MCF 10A (cell line): ENCODE measurements around the gene RAI1. TPM values are rescaled to one million over a fixed set of nuclear protein-coding genes. Genes with fewer than 3 reads are reported as not detected.

Experiments
- BruUV-seq: library from RNA; stranded (reverse); fragments of 400-500 nt; replicated peaks from 2 replicates; lab custom pipeline; 2021; lab: Mats Ljungman, UMichigan
- CTCF ChIA-PET: fragments of 300-600 bp; sonication (Branson Sonifier 250); formaldehyde crosslinking; extraction: SDS; loops from one replicate; lab custom pipeline; 2021; ENCODE audit warnings: antibody characterized with exemption, inconsistent platforms; lab: Yijun Ruan, JAX
- POLR2A ChIA-PET: fragments of 300-600, 350-650 bp; sonication (Branson Sonifier 250); formaldehyde crosslinking; extraction: SDS; loops from one replicate; lab custom pipeline; 2020; ENCODE audit warnings: antibody characterized with exemption, inconsistent platforms; lab: Yijun Ruan, JAX
- DNase-seq: peaks from one replicate; pipeline ENCODE4 v3.0.0-alpha.2; 2018; ENCODE audit not compliant: unreplicated experiment
- H3K27ac Mint-ChIP-seq: one replicate; pipeline ENCODE4 v1.8.0; 2022; ENCODE audit warnings: mild to moderate bottlenecking, low read depth, mixed read lengths; ENCODE audit not compliant: unreplicated experiment
- H3K27me3 Mint-ChIP-seq: one replicate; pipeline ENCODE4 v1.8.0; 2022; ENCODE audit warnings: mixed read lengths; ENCODE audit not compliant: insufficient read depth, unreplicated experiment
- H3K36me3 Mint-ChIP-seq: one replicate; pipeline ENCODE4 v1.8.0; 2022; ENCODE audit warnings: mild to moderate bottlenecking, moderate library complexity, mixed read lengths; ENCODE audit not compliant: insufficient read depth, unreplicated experiment
- H3K4me1 Mint-ChIP-seq: one replicate; pipeline ENCODE4 v1.8.0; 2022; ENCODE audit warnings: mixed read lengths; ENCODE audit not compliant: insufficient read depth, unreplicated experiment
- H3K4me3 Mint-ChIP-seq: one replicate; pipeline ENCODE4 v1.8.0; 2022; ENCODE audit warnings: mild to moderate bottlenecking, moderate library complexity, mixed read lengths; ENCODE audit not compliant: unreplicated experiment
- H3K9me3 Mint-ChIP-seq: one replicate; pipeline ENCODE4 v1.8.0; 2022; ENCODE audit warnings: mixed read lengths; ENCODE audit not compliant: unreplicated experiment
- intact Hi-C: fragments of 100-400 bp; cut with micrococcal nuclease; formaldehyde crosslinking; loops from 2 replicates; pipeline ENCODE4 v1.14.1; 2022
- total RNA-seq: library from RNA; stranded (reverse); gene quantifications from 2 replicates; pipeline ENCODE4 v1.2.3, GENCODE V29; 2022
- TF ChIP-seq, protein P1 (sequence below): fragments of 200-600 bp; IDR thresholded peaks from one replicate; pipeline ENCODE4 v1.8.0; 2022; ENCODE audit warnings: antibody characterized with exemption, mild to moderate bottlenecking; ENCODE audit not compliant: unreplicated experiment

RAI1 gene
- total RNA-seq, 1 experiment from 2014 or later, result 30.4 TPM

DNA sequence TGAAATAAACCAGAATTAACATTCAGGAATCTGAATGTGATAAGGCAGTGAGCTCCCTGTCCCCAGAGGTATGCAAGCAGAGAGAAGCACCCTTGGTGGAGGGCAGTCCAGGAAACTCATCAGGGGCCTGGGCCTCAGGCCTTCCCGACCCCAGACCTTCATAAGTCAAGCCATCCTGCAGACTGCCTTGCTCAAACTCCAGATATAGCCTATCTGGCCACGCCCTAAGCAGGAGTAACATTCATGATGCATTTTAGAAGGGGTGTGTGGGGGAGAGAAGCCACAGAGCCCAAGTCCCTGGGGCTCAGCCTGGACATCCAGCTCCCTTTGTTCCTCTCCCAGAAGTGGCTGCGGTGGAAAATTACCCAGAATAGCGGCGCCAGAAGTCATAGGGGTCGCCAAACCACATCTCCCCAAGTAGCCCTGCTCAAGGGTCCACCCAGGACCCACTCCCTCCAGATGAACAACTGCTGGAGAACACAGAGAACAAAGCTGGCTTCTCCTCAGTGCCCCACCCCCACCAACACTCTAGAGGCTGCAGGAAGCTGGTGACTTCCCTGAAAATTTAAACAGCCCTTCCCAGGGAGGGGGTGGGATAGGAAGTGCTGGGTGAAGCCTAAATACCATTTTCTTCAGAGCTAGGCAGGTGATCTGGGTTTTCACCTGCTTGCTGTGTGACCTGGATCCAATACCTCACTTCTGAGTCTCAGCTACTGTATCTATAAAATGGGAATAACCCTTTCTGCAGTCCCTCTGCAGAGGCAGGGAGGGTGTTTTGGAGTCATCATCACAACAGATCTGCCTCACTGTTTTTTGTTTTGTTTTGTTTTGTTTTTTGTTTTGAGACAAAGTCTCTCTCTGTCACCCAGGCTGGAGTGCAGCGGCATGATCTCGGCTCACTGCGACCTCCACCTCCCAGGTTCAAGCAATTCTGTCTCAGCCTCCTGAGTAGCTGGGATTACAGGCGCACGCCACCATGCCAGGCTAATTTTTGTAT lies 157.0 kb downstream of the RAI1 start:
- CTCF ChIA-PET, result interaction anchor here (0.6 to 1.5 kb wide), 7 partner anchors 15 to 1610 kb away, joined by 3 to 7 read pairs (median 3); no protein-coding TSS in a partner anchor
- H3K4me3 Mint-ChIP-seq, result peak overlapping the region; percentile 73
- POLR2A ChIA-PET, result interaction anchor here (0.7 to 6.7 kb wide), 10 partner anchors 10 to 173 kb away, joined by 3 to 151 read pairs (median 8); no protein-coding TSS in a partner anchor
- no TSS peak for BruUV-seq
- no peaks in the 10 kb centered on the region for H3K9me3 Mint-ChIP-seq
- peaks cover 46% of the 10 kb centered on the region for H3K4me1 Mint-ChIP-seq
- peak; percentile 75 for DNase-seq
- TF ChIP-seq, protein P1, sequence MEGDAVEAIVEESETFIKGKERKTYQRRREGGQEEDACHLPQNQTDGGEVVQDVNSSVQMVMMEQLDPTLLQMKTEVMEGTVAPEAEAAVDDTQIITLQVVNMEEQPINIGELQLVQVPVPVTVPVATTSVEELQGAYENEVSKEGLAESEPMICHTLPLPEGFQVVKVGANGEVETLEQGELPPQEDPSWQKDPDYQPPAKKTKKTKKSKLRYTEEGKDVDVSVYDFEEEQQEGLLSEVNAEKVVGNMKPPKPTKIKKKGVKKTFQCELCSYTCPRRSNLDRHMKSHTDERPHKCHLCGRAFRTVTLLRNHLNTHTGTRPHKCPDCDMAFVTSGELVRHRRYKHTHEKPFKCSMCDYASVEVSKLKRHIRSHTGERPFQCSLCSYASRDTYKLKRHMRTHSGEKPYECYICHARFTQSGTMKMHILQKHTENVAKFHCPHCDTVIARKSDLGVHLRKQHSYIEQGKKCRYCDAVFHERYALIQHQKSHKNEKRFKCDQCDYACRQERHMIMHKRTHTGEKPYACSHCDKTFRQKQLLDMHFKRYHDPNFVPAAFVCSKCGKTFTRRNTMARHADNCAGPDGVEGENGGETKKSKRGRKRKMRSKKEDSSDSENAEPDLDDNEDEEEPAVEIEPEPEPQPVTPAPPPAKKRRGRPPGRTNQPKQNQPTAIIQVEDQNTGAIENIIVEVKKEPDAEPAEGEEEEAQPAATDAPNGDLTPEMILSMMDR, result no peak
- no peaks in the 10 kb centered on the region for H3K27me3 Mint-ChIP-seq
- H3K36me3 Mint-ChIP-seq, result no peaks in the 10 kb centered on the region
- intact Hi-C loops, result loop anchor here (2.0 kb wide), 1 partner anchor 15 kb away; no protein-coding TSS in a partner anchor
- H3K27ac Mint-ChIP-seq, result peak overlapping the region; percentile 66

GRCh38 chr17:17839791-17840707 lies 158.8 kb downstream of the RAI1 start:
- Mint-ChIP-seq H3K4me1 (peaks cover 33% of the 10 kb centered on the region), H3K36me3 (no peaks in the 10 kb centered on the region), H3K4me3 (peak overlapping the region; percentile 53), H3K27ac (peak overlapping the region; percentile 66), H3K9me3 (no peaks in the 10 kb centered on the region), H3K27me3 (no peaks in the 10 kb centered on the region)
- intact Hi-C loops, result no loop called here
- TF ChIP-seq, protein P1, result no peak
- CTCF ChIA-PET, result interaction anchor here (0.6 to 5.3 kb wide), 6 partner anchors 14 to 175 kb away, joined by 3 to 39 read pairs (median 4); no protein-coding TSS in a partner anchor
- BruUV-seq, result no TSS peak
- POLR2A ChIA-PET, result interaction anchor here (0.6 to 6.7 kb wide), 18 partner anchors 10 to 342 kb away, joined by 3 to 151 read pairs (median 6); partner anchors contain the start of genes DRC3, PEMT and TOM1L2
- DNase-seq, result peak; percentile 95

GRCh38 chr17:17840751-17841591 lies 159.7 kb downstream of the RAI1 start:
- H3K9me3 Mint-ChIP-seq, result no peaks in the 10 kb centered on the region
- H3K27ac Mint-ChIP-seq, result peak overlapping the region; percentile 66
- no peaks in the 10 kb centered on the region for H3K36me3 Mint-ChIP-seq
- ChIA-PET POLR2A (interaction anchor here (0.6 to 2.7 kb wide), 14 partner anchors 9 to 606 kb away, joined by 3 to 28 read pairs (median 6); partner anchors contain the start of genes DRC3, PEMT and TOM1L2), CTCF (interaction anchor here (0.6 to 5.3 kb wide), 5 partner anchors 13 to 90 kb away, joined by 3 to 39 read pairs (median 7); no protein-coding TSS in a partner anchor)
- intact Hi-C loops, result no loop called here
- no peaks in the 10 kb centered on the region for H3K27me3 Mint-ChIP-seq
- H3K4me1 Mint-ChIP-seq, result peaks cover 27% of the 10 kb centered on the region
- BruUV-seq, result no TSS peak
- TF ChIP-seq, protein P1, result no peak
- peak; percentile 81 for DNase-seq
- H3K4me3 Mint-ChIP-seq, result peak overlapping the region; percentile 53
